Umbilical cord (tissue), 2 donors: ENCODE data around the gene PAPPA. TPM values are rescaled to one million over a fixed set of nuclear protein-coding genes. Genes with fewer than 3 reads are reported as not detected.

ENCODE experiments used
- DNase-seq: peaks from one replicate; pipeline ENCODE4 v3.0.0-alpha.2; 2015; ENCODE audit warnings: low spot score
- total RNA-seq: library from RNA; depleted of rRNA; stranded (reverse); fragments of >200 nt; gene quantifications from one replicate; pipeline ENCODE4 v1.2.3, GENCODE V29; 2014; ENCODE audit warnings: low replicate concordance; ENCODE audit not compliant: insufficient read depth

Gene PAPPA, protein sequence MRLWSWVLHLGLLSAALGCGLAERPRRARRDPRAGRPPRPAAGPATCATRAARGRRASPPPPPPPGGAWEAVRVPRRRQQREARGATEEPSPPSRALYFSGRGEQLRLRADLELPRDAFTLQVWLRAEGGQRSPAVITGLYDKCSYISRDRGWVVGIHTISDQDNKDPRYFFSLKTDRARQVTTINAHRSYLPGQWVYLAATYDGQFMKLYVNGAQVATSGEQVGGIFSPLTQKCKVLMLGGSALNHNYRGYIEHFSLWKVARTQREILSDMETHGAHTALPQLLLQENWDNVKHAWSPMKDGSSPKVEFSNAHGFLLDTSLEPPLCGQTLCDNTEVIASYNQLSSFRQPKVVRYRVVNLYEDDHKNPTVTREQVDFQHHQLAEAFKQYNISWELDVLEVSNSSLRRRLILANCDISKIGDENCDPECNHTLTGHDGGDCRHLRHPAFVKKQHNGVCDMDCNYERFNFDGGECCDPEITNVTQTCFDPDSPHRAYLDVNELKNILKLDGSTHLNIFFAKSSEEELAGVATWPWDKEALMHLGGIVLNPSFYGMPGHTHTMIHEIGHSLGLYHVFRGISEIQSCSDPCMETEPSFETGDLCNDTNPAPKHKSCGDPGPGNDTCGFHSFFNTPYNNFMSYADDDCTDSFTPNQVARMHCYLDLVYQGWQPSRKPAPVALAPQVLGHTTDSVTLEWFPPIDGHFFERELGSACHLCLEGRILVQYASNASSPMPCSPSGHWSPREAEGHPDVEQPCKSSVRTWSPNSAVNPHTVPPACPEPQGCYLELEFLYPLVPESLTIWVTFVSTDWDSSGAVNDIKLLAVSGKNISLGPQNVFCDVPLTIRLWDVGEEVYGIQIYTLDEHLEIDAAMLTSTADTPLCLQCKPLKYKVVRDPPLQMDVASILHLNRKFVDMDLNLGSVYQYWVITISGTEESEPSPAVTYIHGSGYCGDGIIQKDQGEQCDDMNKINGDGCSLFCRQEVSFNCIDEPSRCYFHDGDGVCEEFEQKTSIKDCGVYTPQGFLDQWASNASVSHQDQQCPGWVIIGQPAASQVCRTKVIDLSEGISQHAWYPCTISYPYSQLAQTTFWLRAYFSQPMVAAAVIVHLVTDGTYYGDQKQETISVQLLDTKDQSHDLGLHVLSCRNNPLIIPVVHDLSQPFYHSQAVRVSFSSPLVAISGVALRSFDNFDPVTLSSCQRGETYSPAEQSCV (N-terminal part only)
- 26.0 TPM for total RNA-seq

DNA sequence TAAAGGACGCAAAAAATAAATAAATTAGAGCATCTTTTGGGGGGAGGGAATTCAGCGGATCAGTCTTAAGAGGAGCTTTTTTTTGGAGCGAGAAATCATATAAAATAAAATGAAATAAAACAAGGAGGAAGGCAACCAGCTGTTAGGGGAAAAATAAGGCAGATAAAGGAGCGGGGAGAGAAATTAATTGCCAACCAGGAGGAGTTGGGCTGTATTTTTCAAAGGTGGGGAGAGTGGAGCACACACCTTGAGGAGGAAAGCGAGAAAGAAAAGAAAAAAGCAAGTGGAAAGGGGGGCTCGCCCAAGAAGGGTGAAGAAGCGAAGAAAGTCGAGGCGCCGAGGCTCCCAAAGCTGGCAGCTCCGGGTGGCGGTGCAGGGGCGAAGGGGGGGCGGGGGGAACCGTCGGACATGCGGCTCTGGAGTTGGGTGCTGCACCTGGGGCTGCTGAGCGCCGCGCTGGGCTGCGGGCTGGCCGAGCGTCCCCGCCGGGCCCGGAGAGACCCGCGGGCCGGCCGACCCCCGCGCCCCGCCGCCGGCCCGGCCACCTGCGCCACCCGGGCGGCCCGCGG lies at the start of gene PAPPA:
Gene PAPPA (plus strand): TSS at position 27 of the 569 bp plus-strand sequence. CDS start 382 bp downstream, at position 409.
- no peak for DNase-seq

GRCh38 chr9:116103976-116104820 lies 49.4 kb upstream of the PAPPA start:
- DNase-seq, result no peak

GRCh38 chr9:116112236-116112635 lies 41.4 kb upstream of the PAPPA start:
- DNase-seq, result no peak

DNA sequence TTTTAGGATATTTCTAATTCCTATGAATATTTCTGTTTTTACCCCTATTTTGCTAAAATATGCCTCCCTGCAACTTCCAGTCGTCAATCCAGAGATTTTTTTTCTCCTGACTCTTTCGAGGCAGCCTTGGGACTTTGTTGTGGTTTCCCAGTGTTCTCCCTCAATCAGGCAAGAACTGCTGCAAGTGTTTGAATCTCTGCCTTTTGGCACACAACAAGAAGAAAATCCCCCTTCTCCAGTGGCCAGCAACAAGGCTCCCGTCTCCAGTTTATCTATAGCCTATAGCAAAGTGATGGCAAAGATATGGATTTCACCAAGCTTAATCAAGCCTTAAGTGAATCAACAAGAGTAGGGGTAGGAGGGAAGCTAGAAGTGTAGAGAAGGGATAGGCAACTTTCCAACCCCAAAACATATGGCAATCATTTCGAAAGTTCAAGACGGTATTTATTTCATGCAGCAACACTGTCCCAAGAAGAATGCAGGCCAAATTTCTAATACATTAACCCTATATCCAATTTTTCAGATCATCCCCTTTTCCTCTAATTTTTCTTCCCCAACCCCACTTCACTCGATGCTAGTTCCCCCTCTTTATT lies 37.7 kb upstream of the PAPPA start:
- DNase-seq, result no peak

DNA sequence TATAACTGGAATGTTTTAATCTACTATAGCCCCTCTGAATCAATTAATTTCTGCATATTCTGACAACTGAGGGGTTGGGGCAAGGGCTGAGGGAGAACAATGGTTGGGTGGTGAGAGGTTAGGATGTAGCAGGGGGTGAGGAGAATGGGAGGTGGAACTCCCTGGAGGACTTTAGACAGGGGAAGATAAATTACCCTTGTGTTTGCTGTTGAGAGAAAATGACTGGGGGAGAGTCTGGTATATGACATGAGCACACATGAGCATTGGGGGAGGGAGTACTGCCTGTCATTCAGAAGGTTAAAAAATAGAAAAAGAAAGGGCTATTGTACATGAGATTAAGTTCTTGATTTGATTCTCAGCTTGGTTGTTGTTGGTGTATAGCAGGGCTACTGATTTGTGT lies 37.2 kb upstream of the PAPPA start:
- no peak for DNase-seq

DNA sequence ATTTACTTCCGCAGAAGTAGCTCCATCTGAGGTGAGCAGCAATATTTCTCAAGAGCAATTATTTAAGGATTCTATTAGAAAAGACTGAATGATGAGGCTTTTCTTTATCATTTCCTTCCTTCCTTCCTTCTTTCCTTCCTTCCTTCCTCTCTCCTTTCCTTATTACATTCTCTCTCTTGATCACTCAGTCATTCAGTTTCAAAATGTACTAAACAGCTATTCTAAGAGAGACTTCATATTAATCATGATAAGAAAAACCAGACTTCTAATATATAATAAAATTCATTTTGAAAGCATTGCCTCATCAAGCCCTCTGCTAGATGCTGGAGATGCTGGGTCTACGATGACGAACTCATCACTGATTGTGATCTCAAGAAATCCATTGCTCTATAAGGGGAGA lies 30.4 kb upstream of the PAPPA start:
- DNase-seq, result no peak

GRCh38 chr9:116124472-116125040 lies 29.0 kb upstream of the PAPPA start:
- no peak for DNase-seq

DNA sequence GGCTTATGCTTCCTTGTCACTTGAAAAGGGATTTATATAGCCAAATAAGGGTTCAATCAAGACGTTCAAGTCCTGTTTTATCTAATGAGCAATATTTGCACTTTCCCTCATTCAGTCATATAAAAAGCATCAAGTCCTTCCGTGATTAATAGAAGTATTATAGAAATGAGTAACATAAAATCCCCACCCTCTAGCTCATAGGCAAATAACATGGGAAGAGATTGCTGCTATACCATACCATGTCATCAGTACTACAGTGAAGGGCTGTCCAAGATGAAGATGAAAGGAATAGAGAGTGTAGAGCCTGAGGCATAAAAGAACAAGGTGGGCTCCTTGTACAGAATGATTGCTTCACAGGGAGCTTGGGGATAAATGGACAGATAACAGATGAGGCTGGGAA lies 20.4 kb upstream of the PAPPA start:
- no peak for DNase-seq

- peak; percentile 55 for DNase-seq
Observed at GRCh38 chr9:116134975-116135374, 18.6 kb upstream of the PAPPA start.

DNA sequence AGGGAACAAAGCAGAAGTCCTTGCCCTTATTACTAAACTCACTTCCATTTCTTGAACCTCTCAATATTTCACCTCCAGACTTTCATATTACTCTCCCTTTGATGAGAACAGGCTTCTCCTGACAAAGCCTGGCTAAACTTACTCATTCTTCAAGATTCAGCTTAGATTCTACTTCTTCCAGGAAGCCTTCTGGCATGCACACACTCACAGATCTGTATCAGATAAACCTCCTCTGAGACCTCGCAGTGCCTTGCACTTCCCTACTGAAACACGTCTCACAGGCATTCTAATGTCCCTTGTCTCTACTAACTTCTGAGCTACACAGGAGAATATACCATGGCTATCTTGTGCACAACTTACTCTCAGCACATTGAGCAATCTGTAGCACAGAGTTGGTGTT lies 16.6 kb upstream of the PAPPA start:
- no peak for DNase-seq

DNA sequence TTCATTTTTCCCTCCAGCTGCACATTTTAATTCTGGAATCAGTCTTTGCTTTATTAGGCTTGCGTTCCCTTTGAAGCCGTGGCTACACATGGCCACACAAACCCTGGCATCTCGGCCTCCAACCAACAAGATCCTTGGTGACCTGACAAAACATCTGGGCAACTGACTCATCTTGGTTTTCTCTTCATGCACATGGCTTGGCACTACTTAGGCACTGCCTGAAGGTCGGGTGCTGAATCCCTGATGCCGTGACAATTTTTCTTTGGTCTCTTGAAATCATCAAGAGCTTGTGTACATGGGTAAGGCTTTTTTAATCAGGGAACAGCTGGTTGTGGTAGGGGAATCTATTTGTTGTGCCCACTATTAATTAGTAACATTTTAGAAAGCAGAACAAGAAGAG lies 16.0 kb upstream of the PAPPA start:
- no peak for DNase-seq

- peak; percentile 38 for DNase-seq
Observed at GRCh38 chr9:116141864-116142561, 11.6 kb upstream of the PAPPA start.

- no peak for DNase-seq
Observed at GRCh38 chr9:116142706-116143492, 10.7 kb upstream of the PAPPA start.

DNA sequence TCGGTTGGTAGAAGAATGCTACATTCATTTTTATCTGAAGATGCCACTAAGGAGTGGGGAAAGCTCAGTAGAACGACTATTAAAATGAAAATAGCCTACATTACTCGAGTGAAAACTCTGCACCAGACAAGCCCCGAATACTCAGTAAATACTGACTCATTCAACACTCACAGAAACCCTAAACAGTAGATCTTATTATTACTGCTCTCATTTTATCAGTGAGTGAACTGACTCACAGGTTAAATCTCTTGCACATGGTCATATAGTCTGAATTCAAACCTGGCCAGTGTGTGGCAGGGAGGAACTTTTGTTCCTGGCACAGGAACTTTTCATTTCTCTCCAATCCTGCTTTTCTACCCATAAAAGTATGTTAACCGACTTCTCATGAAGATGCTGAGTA lies 9.6 kb upstream of the PAPPA start:
- no peak for DNase-seq

DNA sequence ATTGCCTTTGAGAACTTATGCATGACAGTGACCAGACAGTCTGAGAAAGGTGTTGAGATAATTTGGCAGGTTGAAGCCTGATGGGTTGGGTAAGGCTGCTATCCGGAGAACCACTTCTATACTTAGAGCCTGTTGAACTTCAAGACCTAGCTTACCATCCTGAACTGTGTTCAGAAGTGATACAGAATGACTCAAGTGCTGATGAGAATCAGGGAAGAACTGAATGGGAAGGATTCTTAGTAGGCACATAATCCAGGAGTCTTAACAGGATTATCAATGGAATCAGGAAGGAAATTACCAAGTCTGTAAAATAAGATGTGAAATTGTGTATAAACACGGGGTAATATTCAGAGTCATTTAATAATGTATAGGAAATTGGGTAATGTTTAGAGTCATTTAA lies 9.0 kb upstream of the PAPPA start:
- DNase-seq, result no peak

DNA sequence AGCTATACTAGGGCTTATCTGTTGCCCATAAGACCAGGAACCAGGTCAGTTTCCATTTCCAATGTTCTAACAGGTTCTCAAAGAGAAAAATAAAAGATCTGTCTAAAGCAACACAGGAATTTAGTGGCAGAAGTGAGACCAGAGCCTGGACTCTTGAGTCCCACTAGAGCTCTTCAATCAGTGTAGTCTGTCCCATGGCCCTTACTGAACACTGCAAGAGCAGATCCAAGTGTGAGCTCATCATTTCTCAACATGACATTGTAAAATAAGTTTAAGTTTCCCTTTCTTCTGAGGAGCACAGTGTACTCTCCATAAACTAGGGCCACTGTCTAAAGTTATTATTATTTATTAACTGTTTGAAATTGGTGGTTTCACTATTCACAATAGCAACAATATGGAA lies 8.6 kb upstream of the PAPPA start:
- no peak for DNase-seq

GRCh38 chr9:116147821-116148220 lies 5.8 kb upstream of the PAPPA start:
- no peak for DNase-seq

- no peak for DNase-seq
Observed at GRCh38 chr9:116149844-116150243, 3.7 kb upstream of the PAPPA start.
